Measurements from ENCODE around the gene SHC4. TPM values are rescaled to one million over a fixed set of nuclear protein-coding genes. Genes with fewer than 3 reads are reported as not detected.

Gene SHC4
- total RNA-seq, 1 experiment from 2014 or later: not detected

DNA sequence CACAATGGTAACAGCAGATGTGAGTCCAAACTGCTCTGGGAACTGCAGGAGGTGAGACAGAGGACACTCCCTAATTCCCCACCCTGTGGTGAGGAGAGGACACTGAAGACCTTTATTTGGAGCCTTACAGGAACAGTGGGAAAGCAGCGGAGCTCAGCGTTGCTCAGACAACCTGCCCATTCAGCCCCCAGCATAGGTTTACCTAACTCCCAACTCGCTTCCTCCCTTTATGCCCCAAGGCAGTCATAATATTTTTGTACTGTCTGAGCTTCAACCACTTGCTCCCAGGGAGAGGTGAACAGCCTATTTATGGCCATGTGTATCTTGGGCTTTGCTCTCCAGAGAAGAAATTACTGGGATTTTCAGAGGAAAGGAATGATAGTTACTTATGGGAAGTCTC lies 34.1 kb downstream of the SHC4 start:
- CTCF ChIA-PET: no interaction called here
- intact Hi-C loops (cut with micrococcal nuclease; ENCODE audit: unreplicated experiment): no loop called here
- POLR2A ChIA-PET: no interaction called here
- peaks cover 21% of the 10 kb centered on the region for H3K27me3 Mint-ChIP-seq (ENCODE audit: insufficient read depth, unreplicated experiment)
- H3K9me3 Mint-ChIP-seq (ENCODE audit: unreplicated experiment): no peaks in the 10 kb centered on the region
- no peaks in the 10 kb centered on the region for H3K36me3 ChIP-seq (ENCODE audit: control insufficient read depth, insufficient read depth, low read length)
- no peaks in the 10 kb centered on the region for H3K9me3 ChIP-seq
- BruUV-seq (replicated peaks): no TSS peak
- no peak for DNase-seq
- H3K27ac Mint-ChIP-seq (ENCODE audit: unreplicated experiment): no peak overlapping the region
- no peak overlapping the region for H3K4me3 ChIP-seq (ENCODE audit: low read depth, low read length)
- no peak overlapping the region for H3K4me3 Mint-ChIP-seq (ENCODE audit: unreplicated experiment)
- H3K36me3 Mint-ChIP-seq (ENCODE audit: insufficient read depth, unreplicated experiment): no peaks in the 10 kb centered on the region
- TF ChIP-seq, protein P1, sequence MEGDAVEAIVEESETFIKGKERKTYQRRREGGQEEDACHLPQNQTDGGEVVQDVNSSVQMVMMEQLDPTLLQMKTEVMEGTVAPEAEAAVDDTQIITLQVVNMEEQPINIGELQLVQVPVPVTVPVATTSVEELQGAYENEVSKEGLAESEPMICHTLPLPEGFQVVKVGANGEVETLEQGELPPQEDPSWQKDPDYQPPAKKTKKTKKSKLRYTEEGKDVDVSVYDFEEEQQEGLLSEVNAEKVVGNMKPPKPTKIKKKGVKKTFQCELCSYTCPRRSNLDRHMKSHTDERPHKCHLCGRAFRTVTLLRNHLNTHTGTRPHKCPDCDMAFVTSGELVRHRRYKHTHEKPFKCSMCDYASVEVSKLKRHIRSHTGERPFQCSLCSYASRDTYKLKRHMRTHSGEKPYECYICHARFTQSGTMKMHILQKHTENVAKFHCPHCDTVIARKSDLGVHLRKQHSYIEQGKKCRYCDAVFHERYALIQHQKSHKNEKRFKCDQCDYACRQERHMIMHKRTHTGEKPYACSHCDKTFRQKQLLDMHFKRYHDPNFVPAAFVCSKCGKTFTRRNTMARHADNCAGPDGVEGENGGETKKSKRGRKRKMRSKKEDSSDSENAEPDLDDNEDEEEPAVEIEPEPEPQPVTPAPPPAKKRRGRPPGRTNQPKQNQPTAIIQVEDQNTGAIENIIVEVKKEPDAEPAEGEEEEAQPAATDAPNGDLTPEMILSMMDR (IDR thresholded peaks at IDR 0.05; ENCODE audit: insufficient read depth in 1 of 2, low read depth in 1 of 2, low read length in 1 of 2, severe bottlenecking in 1 of 2, unreplicated experiment in 1 of 2): no peak
- no peaks in the 10 kb centered on the region for H3K27me3 ChIP-seq (replicated peaks; ENCODE audit: control insufficient read depth, insufficient read depth, low read length)
- no peaks in the 10 kb centered on the region for H3K4me1 ChIP-seq
- no peaks in the 10 kb centered on the region for H3K4me1 Mint-ChIP-seq (ENCODE audit: low read depth, unreplicated experiment)

DNA sequence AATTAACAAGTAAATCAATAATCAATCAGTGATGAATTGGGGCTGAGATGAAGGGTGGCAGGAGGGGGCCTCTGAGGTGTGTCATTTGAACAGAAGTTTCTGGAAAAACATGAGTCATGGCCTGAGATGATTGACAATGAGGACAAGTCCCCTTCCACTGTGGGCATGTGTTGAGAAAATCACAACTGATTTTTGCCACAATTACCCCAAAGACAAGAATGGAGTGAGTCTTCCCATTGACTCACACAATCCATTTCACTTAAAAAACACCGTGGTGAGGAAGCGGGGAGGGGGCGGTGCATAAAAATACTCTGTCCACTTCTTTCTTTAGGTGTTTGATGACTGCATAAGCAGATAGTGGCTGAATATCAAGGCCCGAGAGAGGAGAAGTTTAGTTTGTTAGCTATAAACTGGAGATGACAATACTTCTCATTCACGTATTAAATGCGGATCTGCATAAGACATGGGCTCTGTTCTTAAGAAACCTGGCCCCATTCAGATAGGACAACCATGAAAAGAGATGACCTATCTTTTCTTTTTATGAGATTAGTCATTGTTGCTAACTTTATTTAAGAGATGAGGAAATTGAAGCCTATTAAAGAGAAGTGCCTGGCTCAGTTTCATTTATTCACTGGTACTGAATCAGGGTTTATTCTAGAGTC lies 34.7 kb downstream of the SHC4 start:
- Histone ChIP-seq H3K4me1 (no peaks in the 10 kb centered on the region), H3K36me3 (ENCODE audit: control insufficient read depth, insufficient read depth, low read length) (no peaks in the 10 kb centered on the region), H3K4me3 (ENCODE audit: low read depth, low read length) (no peak overlapping the region), H3K9me3 (no peaks in the 10 kb centered on the region), H3K27me3 (replicated peaks; ENCODE audit: control insufficient read depth, insufficient read depth, low read length) (no peaks in the 10 kb centered on the region)
- Mint-ChIP-seq H3K4me1 (ENCODE audit: low read depth, unreplicated experiment) (no peaks in the 10 kb centered on the region), H3K27me3 (ENCODE audit: insufficient read depth, unreplicated experiment) (peaks cover 21% of the 10 kb centered on the region), H3K36me3 (ENCODE audit: insufficient read depth, unreplicated experiment) (no peaks in the 10 kb centered on the region), H3K4me3 (ENCODE audit: unreplicated experiment) (no peak overlapping the region), H3K27ac (ENCODE audit: unreplicated experiment) (no peak overlapping the region), H3K9me3 (ENCODE audit: unreplicated experiment) (no peaks in the 10 kb centered on the region)
- ChIA-PET CTCF (no interaction called here), POLR2A (no interaction called here)
- DNase-seq: no peak
- intact Hi-C loops (cut with micrococcal nuclease; ENCODE audit: unreplicated experiment): no loop called here
- BruUV-seq (replicated peaks): no TSS peak
- TF ChIP-seq, protein P1 (IDR thresholded peaks at IDR 0.05; ENCODE audit: insufficient read depth in 1 of 2, low read depth in 1 of 2, low read length in 1 of 2, severe bottlenecking in 1 of 2, unreplicated experiment in 1 of 2): no peak

DNA sequence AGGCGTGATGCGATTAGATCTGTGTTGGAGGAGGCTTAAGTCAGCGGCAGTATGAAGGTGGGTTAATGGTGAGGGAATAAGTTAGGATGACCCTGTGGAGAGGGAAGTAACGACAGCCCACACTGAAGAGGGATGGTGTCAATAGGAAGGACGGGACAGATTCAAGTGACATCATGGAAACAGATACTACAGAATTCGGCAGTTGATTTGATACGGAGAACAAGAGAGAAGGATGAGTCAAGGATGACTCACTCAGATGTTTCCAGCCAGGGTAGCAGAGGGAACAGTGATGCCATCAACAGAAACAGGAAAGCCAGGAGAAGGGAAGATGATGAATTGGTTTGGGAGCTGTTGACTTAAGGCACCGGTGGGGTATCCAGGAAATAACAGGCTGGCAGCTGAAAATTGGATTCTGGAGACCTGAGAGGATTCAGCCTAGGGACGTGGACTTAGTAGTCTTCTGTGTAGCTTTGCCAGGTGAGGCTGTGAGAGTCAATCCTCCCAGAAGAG lies 38.0 kb downstream of the SHC4 start:
- intact Hi-C loops (cut with micrococcal nuclease; ENCODE audit: unreplicated experiment): no loop called here
- Mint-ChIP-seq H3K27ac (ENCODE audit: unreplicated experiment) (no peak overlapping the region), H3K27me3 (ENCODE audit: insufficient read depth, unreplicated experiment) (peaks cover 14% of the 10 kb centered on the region), H3K36me3 (ENCODE audit: insufficient read depth, unreplicated experiment) (no peaks in the 10 kb centered on the region), H3K4me3 (ENCODE audit: unreplicated experiment) (no peak overlapping the region), H3K4me1 (ENCODE audit: low read depth, unreplicated experiment) (no peaks in the 10 kb centered on the region), H3K9me3 (ENCODE audit: unreplicated experiment) (no peaks in the 10 kb centered on the region)
- CTCF ChIA-PET: no interaction called here
- TF ChIP-seq, protein P1 (IDR thresholded peaks at IDR 0.05; ENCODE audit: insufficient read depth in 1 of 2, low read depth in 1 of 2, low read length in 1 of 2, severe bottlenecking in 1 of 2, unreplicated experiment in 1 of 2): no peak
- Histone ChIP-seq H3K27me3 (replicated peaks; ENCODE audit: control insufficient read depth, insufficient read depth, low read length) (no peaks in the 10 kb centered on the region), H3K4me1 (no peaks in the 10 kb centered on the region), H3K36me3 (ENCODE audit: control insufficient read depth, insufficient read depth, low read length) (no peaks in the 10 kb centered on the region), H3K4me3 (ENCODE audit: low read depth, low read length) (no peak overlapping the region), H3K9me3 (no peaks in the 10 kb centered on the region)
- DNase-seq: no peak
- BruUV-seq (replicated peaks): no TSS peak
- POLR2A ChIA-PET: no interaction called here
